ENCODE measurements around the gene GNRH2.
A peak's percentile ranks its signal among the peaks of the same experiment; 100 is the strongest.

GRCh38 chr20:3092611-3093379 is 49.4 kb downstream of the GNRH2 start:
- TF ChIP-seq CTCF (IDR thresholded peaks at IDR 0.05; ENCODE audit: insufficient read depth, low read depth, low read length) (no peak), EZH2 (IDR thresholded peaks at IDR 0.05; ENCODE audit: insufficient read depth, low read length) (peak; percentile 75)
